ENCODE data around the gene SEMA3G. TPM values are rescaled to one million over a fixed set of nuclear protein-coding genes. Genes with fewer than 3 reads are reported as not detected.

The SEMA3G gene
- polyA plus RNA-seq, 2 of the 4 experiments (the other 2 are of a cell fraction) = 0.08 to 0.13 TPM

- TF ChIP-seq EHF (CRISPR knock-in tag; IDR thresholded peaks at IDR 0.05) (no peak), JUNB (IDR thresholded peaks at IDR 0.05) (no peak), ESRRA (IDR thresholded peaks at IDR 0.05; ENCODE audit: borderline replicate concordance, low read length) (no peak), E2F6 (IDR thresholded peaks at IDR 0.05; ENCODE audit: borderline replicate concordance, low read depth) (no peak), CBX8 (IDR thresholded peaks at IDR 0.05) (no peak), REST (IDR thresholded peaks at IDR 0.05) (no peak), RAD21 (conservative IDR thresholded peaks at IDR 0.05 in 1 of 2, IDR thresholded peaks at IDR 0.05 in 1 of 2) (no peak)
- ChIA-PET CTCF (interaction anchor here (1.4 to 20.8 kb wide), 3 partner anchors 9 to 146 kb away, joined by 3 to 351 read pairs (median 17); partner anchors contain the start of genes SEMA3G and TNNC1), POLR2A (no interaction called here)
- no peak overlapping the region for H3K4me2 ChIP-seq
- H3K27ac ChIP-seq = no peak overlapping the region
- 74% methylated on average over 8 of the region's 9 CpGs for WGBS (ENCODE audit: missing lambda C conversion rate)
- ATAC-seq = no peak
- H3K4me3 ChIP-seq = no peak overlapping the region
- FAIRE-seq = no peak
- H3K9me3 ChIP-seq = no peaks in the 10 kb centered on the region
- no peaks in the 10 kb centered on the region for H3K4me1 ChIP-seq
- DNase-seq (ENCODE audit: low read depth in 1 of 2, low spot score in 1 of 2) = no peak
These were observed 6.1 kb downstream of the SEMA3G start for GRCh38 chr3:52438579-52439425.

GRCh38 chr3:52438104-52438376 lies 6.9 kb downstream of the SEMA3G start:
- FAIRE-seq (no peak), DNase-seq (ENCODE audit: low read depth in 1 of 2, low spot score in 1 of 2) (no peak), ATAC-seq (no peak)
- ChIA-PET CTCF (interaction anchor here (1.4 to 20.8 kb wide), 3 partner anchors 10 to 145 kb away, joined by 3 to 351 read pairs (median 17); partner anchors contain the start of genes SEMA3G and TNNC1), POLR2A (interaction anchor here (0.5 kb wide), 1 partner anchor 27 kb away, joined by 3 read pairs; no protein-coding TSS in a partner anchor)
- Histone ChIP-seq H3K4me2 (no peak overlapping the region), H3K27ac (no peak overlapping the region), H3K9me3 (no peaks in the 10 kb centered on the region), H3K4me1 (no peaks in the 10 kb centered on the region), H3K4me3 (no peak overlapping the region)
- TF ChIP-seq SREBF2 (IDR thresholded peaks at IDR 0.05) (no peak), E2F6 (IDR thresholded peaks at IDR 0.05; ENCODE audit: borderline replicate concordance, low read depth) (no peak), ZFP36 (IDR thresholded peaks at IDR 0.05; ENCODE audit: borderline replicate concordance, partially characterized antibody) (no peak), HDAC2 (IDR thresholded peaks at IDR 0.05) (no peak), HOXB13 (CRISPR knock-in tag; IDR thresholded peaks at IDR 0.05; ENCODE audit: low read depth) (no peak), ZNF302 (CRISPR knock-in tag; IDR thresholded peaks at IDR 0.05) (no peak), ATOH8 (CRISPR knock-in tag; IDR thresholded peaks at IDR 0.05; ENCODE audit: low read depth) (no peak), PBX3 (IDR thresholded peaks at IDR 0.05) (no peak), JUN (IDR thresholded peaks at IDR 0.05) (no peak), CHD4 (IDR thresholded peaks at IDR 0.05; ENCODE audit: borderline replicate concordance) (no peak), GATA3 (IDR thresholded peaks at IDR 0.05; ENCODE audit: borderline replicate concordance) (no peak), MYC (IDR thresholded peaks at IDR 0.05; ENCODE audit: borderline replicate concordance, low read length) (no peak), RNF2 (IDR thresholded peaks at IDR 0.05; ENCODE audit: borderline replicate concordance, low read depth) (no peak), KDM5A (IDR thresholded peaks at IDR 0.05) (no peak), HEYL (CRISPR knock-in tag; IDR thresholded peaks at IDR 0.05) (no peak)
- WGBS (ENCODE audit: missing lambda C conversion rate) = 80% methylated on average over 1 of the region's 6 CpGs
